PC-9 (cell line): Measurements from ENCODE around the gene CLDN7.

Source experiments
- EZH2 ChIP-seq: fragments of 200-600 bp; sonication (generic); IDR thresholded peaks from 2 replicates; pipeline ENCODE4 v1.8.0; 2017; ENCODE audit warnings: antibody characterized with exemption, low read depth
- TF ChIP-seq, protein P1 (sequence below): fragments of 200-600 bp; sonication (generic); conservative IDR thresholded peaks from 2 replicates; pipeline ENCODE4 v1.6.1; 2017; ENCODE audit warnings: mixed run types, antibody characterized with exemption, mild to moderate bottlenecking, moderate library complexity

- TF ChIP-seq, protein P1, sequence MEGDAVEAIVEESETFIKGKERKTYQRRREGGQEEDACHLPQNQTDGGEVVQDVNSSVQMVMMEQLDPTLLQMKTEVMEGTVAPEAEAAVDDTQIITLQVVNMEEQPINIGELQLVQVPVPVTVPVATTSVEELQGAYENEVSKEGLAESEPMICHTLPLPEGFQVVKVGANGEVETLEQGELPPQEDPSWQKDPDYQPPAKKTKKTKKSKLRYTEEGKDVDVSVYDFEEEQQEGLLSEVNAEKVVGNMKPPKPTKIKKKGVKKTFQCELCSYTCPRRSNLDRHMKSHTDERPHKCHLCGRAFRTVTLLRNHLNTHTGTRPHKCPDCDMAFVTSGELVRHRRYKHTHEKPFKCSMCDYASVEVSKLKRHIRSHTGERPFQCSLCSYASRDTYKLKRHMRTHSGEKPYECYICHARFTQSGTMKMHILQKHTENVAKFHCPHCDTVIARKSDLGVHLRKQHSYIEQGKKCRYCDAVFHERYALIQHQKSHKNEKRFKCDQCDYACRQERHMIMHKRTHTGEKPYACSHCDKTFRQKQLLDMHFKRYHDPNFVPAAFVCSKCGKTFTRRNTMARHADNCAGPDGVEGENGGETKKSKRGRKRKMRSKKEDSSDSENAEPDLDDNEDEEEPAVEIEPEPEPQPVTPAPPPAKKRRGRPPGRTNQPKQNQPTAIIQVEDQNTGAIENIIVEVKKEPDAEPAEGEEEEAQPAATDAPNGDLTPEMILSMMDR, result no peak
- TF ChIP-seq EZH2, result no peak
Measured at GRCh38 chr17:7224110-7224509, 38.2 kb downstream of the CLDN7 start.
